Endometrial microvascular endothelial cells (primary cell): ENCODE results near the gene APEX1. TPM values are rescaled to one million over a fixed set of nuclear protein-coding genes. Genes with fewer than 3 reads are reported as not detected.

Experiments used
- in situ Hi-C: cut with HindIII; loops from 2 replicates; pipeline ENCODE4 v1.10.0; 2017; ENCODE audit warnings: low sequenced_read_pairs, low pct_unique_long_range_greater_than_20kb; ENCODE audit errors: inconsistent ontology term
- total RNA-seq: library from RNA; depleted of rRNA; stranded (reverse); fragments of >200 nt; gene quantifications from one replicate; pipeline ENCODE4 v1.2.3, GENCODE V29; 2015; ENCODE audit errors: inconsistent ontology term

Gene APEX1
- 240 TPM for total RNA-seq

DNA sequence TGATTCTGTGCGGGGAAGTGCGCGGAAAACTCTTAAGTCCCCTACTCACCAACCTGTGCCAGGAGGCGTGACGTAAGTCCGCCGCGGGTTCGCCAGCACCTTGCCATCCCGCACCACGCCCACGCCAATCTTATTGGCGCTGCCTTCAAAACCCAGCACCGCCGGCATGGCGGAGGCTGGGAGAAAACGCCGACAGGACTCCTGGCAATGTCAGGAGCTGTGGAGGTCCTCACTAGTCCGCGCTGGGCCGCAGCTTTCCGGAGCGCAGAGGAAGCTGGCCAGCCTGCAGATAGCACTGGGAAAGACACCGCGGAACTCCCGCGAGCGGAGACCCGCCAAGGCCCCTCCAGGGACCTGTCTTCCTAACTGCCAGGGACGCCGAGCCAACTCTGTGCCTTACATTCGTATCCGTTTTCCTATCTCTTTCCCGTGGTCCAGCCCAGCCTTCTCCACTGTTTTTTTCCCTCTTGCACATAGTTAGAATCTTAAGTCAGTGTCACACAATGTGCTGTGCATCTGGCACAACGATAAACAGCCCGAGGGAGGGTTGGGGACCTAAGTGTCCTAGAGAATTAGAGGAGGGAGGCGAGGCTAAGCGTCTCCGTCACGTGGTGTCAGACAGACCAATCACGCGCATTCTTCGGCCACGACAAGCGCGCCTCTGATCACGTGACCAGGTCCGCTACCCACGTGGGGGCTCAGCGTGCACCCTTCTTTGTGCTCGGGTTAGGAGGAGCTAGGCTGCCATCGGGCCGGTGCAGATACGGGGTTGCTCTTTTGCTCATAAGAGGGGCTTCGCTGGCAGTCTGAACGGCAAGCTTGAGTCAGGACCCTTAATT lies at the start of gene APEX1, which contains the start of gene OSGEP:
Gene APEX1 (plus strand): TSS at position 711 of the 839 bp plus-strand sequence. CDS start 420 bp downstream, outside the sequence.
Gene OSGEP (minus strand): TSS at position 297 of the 839 bp plus-strand sequence. CDS start 129 bp downstream, at position 168.
- in situ Hi-C loops = no loop called here

GRCh38 chr14:20409226-20409625 lies 45.8 kb upstream of the APEX1 start:
- in situ Hi-C loops = no loop called here

GRCh38 chr14:20412411-20412810 lies 42.6 kb upstream of the APEX1 start:
- in situ Hi-C loops = no loop called here

DNA sequence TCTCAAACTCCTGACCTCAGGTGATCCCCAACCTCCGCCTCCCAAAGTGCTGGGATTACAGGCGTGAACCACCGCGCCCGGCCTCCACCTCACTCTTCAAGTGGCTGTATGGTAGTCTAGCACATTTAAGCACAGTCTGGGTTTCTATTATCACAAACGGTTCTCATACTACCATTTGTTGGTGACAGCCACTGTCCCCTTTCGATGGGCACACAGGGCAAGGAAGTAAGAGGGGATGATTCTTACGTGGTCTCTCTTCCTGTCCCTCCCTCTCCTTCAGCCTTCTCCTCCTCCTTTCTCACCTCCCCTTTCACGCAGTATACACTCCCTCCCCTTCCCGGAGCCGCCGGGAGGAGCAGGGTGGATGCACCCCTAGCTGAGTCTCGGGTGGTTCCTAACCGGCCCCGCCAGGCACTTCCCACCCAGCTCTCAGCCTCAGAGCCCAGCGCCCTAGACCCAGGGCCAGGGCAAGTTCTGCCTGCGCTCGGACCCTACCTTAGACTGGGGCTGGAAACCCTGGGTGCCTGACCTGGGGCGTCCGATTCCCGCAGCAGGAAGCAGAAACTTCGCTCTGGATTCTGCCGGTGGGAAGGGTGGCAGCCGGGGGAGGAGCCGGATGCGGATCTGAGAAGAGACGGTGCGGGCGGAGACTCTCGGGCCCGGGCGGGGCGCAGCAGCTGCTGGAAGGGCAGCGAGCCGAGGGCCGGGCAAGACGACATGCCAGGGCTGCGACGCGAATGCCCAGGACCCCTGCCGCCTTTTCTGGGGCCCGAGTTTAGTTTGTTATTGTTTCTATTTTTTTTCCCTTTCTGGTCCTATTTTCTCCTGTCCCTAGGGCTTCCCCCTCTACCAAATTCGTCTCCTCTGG lies 41.9 kb upstream of the APEX1 start, which contains the start of gene TEP1:
Gene TEP1 (minus strand): TSS at position 626 of the 868 bp plus-strand sequence. CDS start 5,062 bp downstream, outside the sequence.
- in situ Hi-C loops = no loop called here

- in situ Hi-C loops = no loop called here
Measured at GRCh38 chr14:20413744-20414082, 41.3 kb upstream of the APEX1 start.

GRCh38 chr14:20415782-20416206 lies 39.2 kb upstream of the APEX1 start:
- in situ Hi-C loops = no loop called here

- in situ Hi-C loops = no loop called here
Measured at GRCh38 chr14:20416223-20416622, 38.8 kb upstream of the APEX1 start.

GRCh38 chr14:20417250-20418186 lies 37.5 kb upstream of the APEX1 start:
- in situ Hi-C loops = no loop called here

DNA sequence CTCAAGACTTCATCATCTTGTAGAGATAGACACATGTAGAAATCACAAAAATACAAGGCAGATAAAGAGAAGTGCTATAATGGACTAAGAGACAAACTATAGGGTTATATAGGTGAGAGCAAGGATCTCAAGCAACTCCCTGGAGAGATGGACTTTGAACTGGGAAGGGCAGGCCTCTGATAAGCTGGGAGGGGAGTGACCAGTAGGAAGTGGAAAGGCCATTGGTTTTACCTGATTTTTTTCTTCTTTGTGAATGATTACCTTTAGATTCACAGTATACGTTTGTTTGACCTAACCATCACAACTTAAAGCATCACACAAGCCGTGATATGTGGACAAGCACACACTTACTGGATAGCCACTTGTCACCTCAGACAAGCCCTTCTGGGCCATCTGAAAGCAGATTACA lies 36.5 kb upstream of the APEX1 start:
- in situ Hi-C loops = no loop called here

DNA sequence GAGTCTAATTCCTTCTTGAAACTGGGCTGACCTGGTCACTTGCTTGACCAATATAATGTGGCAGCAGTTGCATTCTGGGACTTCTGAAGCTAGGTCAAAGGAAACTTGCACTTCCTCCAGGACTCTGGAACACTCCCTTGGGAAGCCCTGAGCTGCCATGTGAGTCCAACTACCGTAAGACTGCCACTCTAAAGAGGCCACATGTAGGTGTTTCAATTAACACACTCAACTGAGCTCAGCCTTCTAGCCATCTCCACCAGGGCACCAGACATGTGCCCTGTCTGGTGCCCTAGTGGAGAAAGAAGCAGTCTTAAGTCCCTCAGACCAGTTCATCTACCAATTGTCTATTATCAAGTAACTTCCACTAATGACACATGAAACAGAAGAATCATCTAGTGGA lies 35.6 kb upstream of the APEX1 start:
- in situ Hi-C loops = no loop called here

DNA sequence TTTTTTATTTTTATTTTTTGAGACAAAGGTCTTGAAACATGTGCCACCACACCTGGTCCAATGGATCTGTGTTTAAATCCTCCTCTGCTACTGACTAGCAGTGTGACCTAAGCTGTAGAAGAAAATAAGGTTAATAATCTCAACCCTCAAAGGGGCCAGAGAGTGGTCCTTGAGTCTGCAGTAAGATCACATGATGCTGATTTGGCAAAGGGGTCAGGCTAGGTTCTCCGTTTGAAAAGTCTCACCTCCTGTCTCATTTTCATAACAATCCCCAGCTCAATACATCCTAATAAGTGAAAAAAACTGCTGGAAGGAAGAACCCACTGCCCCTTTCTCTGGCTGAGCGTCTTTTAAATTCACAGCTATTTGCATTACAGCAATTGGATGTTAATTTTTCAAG lies 33.8 kb upstream of the APEX1 start:
- in situ Hi-C loops = no loop called here

DNA sequence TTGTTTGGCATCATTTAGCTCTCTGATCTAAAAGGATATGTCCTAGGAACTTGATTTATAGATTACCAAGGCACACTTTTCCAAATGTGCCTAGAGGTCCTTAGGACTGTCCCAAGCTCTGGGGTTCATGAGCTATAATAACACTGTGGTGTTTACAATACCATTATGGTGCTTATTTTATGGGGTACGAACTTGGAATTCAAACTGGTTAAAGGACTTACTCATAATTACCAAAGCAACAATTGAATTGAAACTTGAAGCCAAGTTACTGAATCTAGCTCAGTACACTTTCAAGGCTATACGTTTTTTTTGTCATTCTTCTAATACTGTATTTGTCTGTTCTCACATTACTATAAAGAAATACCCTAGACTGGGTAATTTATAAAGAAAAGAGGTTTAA lies 32.1 kb upstream of the APEX1 start:
- in situ Hi-C loops = no loop called here

- in situ Hi-C loops = no loop called here
Measured at GRCh38 chr14:20424851-20425250, 30.2 kb upstream of the APEX1 start.

DNA sequence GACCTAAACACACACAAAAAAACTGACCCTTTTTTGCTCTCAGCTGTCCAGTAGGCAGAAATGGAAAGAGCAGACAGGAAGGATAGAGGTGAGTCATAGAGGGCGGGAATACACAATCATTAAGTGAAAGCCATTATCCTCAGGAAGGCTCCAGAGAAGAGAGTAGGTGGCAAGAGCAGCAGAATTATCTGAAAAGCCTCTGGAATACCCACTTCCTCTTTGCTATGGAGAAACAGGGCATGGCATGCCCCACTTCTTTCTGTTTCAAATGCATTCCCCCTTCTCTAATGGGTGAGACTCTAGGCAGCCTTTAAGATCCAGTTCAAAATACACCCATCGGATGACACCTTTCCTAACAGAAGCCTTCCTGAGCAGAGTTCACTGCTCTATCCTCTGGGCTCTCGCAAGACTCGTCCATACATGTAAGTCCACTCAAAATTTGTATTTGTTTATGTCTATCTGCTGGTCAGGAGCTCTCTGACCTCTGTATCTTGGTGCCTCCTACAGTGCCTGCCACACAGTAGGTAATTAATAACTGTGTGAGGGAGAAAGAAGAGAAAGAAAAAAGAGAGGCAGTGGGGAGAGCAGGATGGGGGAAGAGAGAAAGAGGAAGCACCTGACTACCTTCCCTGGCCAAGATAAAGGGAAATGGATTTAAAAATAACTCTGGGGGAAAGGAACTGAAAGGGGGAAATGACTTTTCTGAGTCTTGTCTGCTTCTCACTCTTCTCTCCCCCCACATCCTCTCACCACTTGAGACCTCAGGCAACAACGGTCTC lies 27.6 kb upstream of the APEX1 start:
- in situ Hi-C loops = no loop called here

DNA sequence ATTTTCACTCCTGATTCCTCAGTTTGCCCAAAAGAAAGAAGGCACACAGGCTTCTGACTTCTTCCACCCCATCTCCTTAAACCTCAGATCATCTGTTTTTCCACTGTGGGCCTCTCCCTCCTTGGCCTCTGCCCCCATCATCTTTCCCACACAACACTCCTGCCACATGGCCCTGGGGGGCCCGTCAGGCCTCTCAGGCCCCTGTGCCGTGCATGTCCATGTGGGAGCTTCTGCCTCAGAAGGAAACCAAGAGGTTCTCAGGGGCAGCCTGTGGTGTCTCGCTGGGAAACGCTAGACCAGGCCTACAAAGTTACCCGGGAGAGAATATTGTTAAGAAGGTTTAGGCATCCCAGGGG lies 27.0 kb upstream of the APEX1 start:
- in situ Hi-C loops = no loop called here

DNA sequence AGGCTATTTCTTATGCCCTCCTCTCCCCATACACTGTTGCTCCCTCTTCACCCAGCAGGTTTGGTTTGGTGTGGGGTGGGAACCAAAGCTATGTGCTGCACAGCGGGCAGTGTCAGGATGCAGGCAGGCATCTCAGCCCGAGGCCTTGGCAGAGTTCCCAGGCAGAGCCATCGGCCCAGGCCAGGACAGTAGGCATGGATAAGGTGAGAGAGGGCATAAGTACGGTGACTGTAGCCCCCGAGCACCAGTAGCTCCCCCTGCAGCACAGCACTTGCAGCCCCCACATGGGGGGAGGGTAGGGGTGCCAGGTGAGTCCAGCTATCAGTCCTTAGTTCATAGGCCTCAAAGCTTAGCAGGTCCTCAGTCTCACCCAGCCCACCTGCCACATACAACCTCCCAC lies 26.2 kb upstream of the APEX1 start:
- in situ Hi-C loops = no loop called here

GRCh38 chr14:20429801-20430669 lies 25.0 kb upstream of the APEX1 start:
- in situ Hi-C loops = no loop called here
